ENCODE data around the gene RASA3.

GRCh38 chr13:114151565-114152284, 19.3 kb upstream of the RASA3 start:
- TF ChIP-seq CTCF (IDR thresholded peaks at IDR 0.05; ENCODE audit: control extremely low read depth in 1 of 3, insufficient read depth in 1 of 3, low read depth in 1 of 3, low read length in 3 of 3) (no peak), USF2 (IDR thresholded peaks at IDR 0.05; ENCODE audit: low read length) (no peak), GTF2F1 (IDR thresholded peaks at IDR 0.05; ENCODE audit: borderline replicate concordance, low read depth, low read length) (no peak), POLR2A (IDR thresholded peaks at IDR 0.05; ENCODE audit: control extremely low read depth in 1 of 2, low read depth in 2 of 2, low read length in 2 of 2) (no peak), RAD21 (IDR thresholded peaks at IDR 0.05 in 1 of 2, conservative IDR thresholded peaks at IDR 0.05 in 1 of 2; ENCODE audit: low read depth in 2 of 2, low read length in 2 of 2) (no peak), EP300 (IDR thresholded peaks at IDR 0.05; ENCODE audit: borderline replicate concordance in 1 of 2, low read depth in 2 of 2, low read length in 2 of 2) (no peak), GABPA (IDR thresholded peaks at IDR 0.05; ENCODE audit: borderline replicate concordance, insufficient read depth, low read length) (no peak), EGR1 (IDR thresholded peaks at IDR 0.05; ENCODE audit: borderline replicate concordance, low read depth, low read length) (no peak), MAX (IDR thresholded peaks at IDR 0.05) (no peak)
